CD4-positive, alpha-beta T cell (primary cell): ENCODE results near the gene ATP1B1. TPM values are rescaled to one million over a fixed set of nuclear protein-coding genes. Genes with fewer than 3 reads are reported as not detected.

Source experiments
- ATAC-seq: fragments of 200-7000 bp; cut with Tn5 transposase; one replicate; pipeline ENCODE4 v1.10.0; 2022; ENCODE audit warnings: mild to moderate bottlenecking; ENCODE audit not compliant: poor library complexity
- CTCF ChIA-PET: fragments of 350-600 bp; sonication (Branson Sonifier 250); formaldehyde crosslinking; loops from one replicate; lab custom pipeline; 2021; ENCODE audit warnings: antibody characterized with exemption, inconsistent platforms; lab: Charles Lee
- POLR2A ChIA-PET: fragments of 350-600 bp; sonication (Branson Sonifier 250); formaldehyde crosslinking; loops from one replicate; lab custom pipeline; 2021; ENCODE audit warnings: antibody characterized with exemption, inconsistent platforms; lab: Charles Lee
- DNase-seq, 14 experiments: peaks; one replicate each; pipeline ENCODE4 v3.0.0-alpha.2; 2013 to 2020; ENCODE audit warnings: mixed read lengths in 2 of 14
- H3K27ac ChIP-seq, 2 donors: one replicate each; pipeline versions ENCODE4 v1.5.1 to v1.7.0; 2013; ENCODE audit warnings: low read length in 2 of 2, low read depth in 1 of 2, mild to moderate bottlenecking in 1 of 2
- H3K27me3 ChIP-seq, 2 experiments: 1 replicate in 1 of 2; 2 replicates in 1 of 2; pipeline versions ENCODE4 v1.6.1 to v1.7.0; 2013; ENCODE audit warnings: low read length in 2 of 2, control low read depth in 1 of 2, mild to moderate bottlenecking in 1 of 2, moderate library complexity in 1 of 2; ENCODE audit not compliant: insufficient read depth in 2 of 2, control insufficient read depth in 1 of 2
- H3K36me3 ChIP-seq: one replicate; pipeline ENCODE4 v1.6.1; 2013; ENCODE audit warnings: low read length, control low read depth; ENCODE audit not compliant: insufficient read depth
- H3K4me1 ChIP-seq: one replicate; pipeline ENCODE4 v1.6.1; 2013; ENCODE audit warnings: low read length, control low read depth; ENCODE audit not compliant: insufficient read depth
- H3K4me3 ChIP-seq: one replicate; pipeline ENCODE4 v1.5.1; 2013; ENCODE audit warnings: mild to moderate bottlenecking, low read length, moderate library complexity
- H3K9me3 ChIP-seq, 2 experiments: 1 replicate in 1 of 2; 2 replicates in 1 of 2; pipeline versions ENCODE4 v1.6.1 to v1.7.0; 2013; ENCODE audit warnings: low read length in 2 of 2, mild to moderate bottlenecking in 2 of 2, control low read depth in 1 of 2, moderate library complexity in 1 of 2; ENCODE audit not compliant: control insufficient read depth in 1 of 2, insufficient read depth in 1 of 2
- H3K27ac Mint-ChIP-seq: one replicate; pipeline ENCODE4 v1.8.0; 2020; ENCODE audit warnings: mixed read lengths
- H3K27me3 Mint-ChIP-seq: one replicate; pipeline ENCODE4 v1.8.0; 2021; ENCODE audit warnings: mixed read lengths
- H3K36me3 Mint-ChIP-seq: one replicate; pipeline ENCODE4 v1.8.0; 2021; ENCODE audit warnings: low read depth, mixed read lengths
- H3K4me1 Mint-ChIP-seq: one replicate; pipeline ENCODE4 v1.8.0; 2021; ENCODE audit warnings: low read depth, mixed read lengths
- H3K4me3 Mint-ChIP-seq: one replicate; pipeline ENCODE4 v1.8.0; 2020; ENCODE audit warnings: mild to moderate bottlenecking, mixed read lengths
- H3K9me3 Mint-ChIP-seq: one replicate; pipeline ENCODE4 v1.8.0; 2020; ENCODE audit warnings: mixed read lengths
- intact Hi-C, 2 experiments: fragments of 100-400 bp; cut with DNase I in 1 of 2; cut with micrococcal nuclease in 1 of 2; formaldehyde crosslinking; loops; one replicate each; pipeline versions ENCODE4 v1.15.1 to v1.9.0; 2023 to 2025; cut with DNase I, micrococcal nuclease
- total RNA-seq, 174 experiments: library from RNA in 2 of 174; stranded (reverse) in 2 of 174; gene quantifications; one replicate each; pipeline ENCODE4 v1.2.3 and lab custom pipeline; 2021 to 2026
- TF ChIP-seq, protein P1 (sequence below): fragments of 200-600 bp; IDR thresholded peaks from one replicate; pipeline ENCODE4 v1.8.0; 2022; ENCODE audit warnings: antibody characterized with exemption, mild to moderate bottlenecking

The ATP1B1 gene
- total RNA-seq, 2 experiments from 2014 or later: 3.5 to 4.5 TPM

DNA sequence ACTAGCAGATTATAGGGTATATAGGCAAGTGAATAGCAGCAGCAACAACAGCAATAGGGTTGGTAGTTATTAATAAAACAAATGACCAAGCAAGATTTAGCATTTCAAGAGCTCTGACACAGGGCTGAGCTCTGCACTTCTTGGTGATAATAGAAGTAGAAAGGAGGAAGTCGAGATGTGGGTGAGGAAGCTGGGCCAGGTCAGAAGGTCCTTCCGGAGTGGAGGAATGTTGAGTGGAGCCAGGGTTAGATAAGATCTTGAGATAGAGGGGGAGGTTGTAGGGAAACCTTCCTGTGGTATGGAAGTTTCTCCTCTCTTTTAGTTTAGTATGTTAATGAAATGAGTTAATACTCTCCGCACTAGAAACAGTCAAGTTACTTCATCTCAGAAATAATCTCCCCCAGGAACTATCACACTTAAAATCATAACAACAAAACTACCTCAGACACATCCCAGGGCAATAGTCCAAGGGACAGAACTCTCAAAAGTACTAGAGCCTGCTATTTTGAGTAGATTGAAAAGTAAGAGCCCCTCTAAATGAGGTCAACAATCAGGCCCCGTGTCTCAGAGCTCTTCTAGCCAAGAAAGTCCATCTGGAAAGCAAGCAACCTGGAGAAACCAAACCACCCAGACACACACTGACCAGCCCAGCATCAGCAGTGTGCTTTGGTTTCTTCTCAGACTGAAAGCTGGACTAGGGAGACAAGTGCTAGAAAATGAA lies 45.4 kb upstream of the ATP1B1 start:
- ATAC-seq: no peak
- no peak overlapping the region for H3K4me3 Mint-ChIP-seq

DNA sequence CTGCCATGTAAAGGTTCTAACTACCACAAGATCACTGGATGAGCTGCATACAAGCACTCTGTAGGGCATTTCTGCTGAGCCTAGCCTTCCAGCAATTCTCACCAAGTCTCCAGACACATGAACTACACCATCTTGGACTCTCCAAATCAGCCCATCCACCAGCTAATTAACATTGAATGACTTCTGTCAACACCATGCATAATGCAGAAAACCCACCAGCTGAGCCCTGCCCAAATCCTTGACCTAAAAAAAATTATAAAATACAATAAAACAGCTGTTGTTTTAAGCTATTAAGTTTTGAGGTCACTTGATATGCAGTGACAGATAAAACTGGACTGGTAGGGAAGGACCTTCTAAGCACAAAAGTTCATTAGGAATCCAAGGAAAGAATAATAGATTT lies 44.3 kb upstream of the ATP1B1 start:
- no peak for DNase-seq
- TF ChIP-seq, protein P1, sequence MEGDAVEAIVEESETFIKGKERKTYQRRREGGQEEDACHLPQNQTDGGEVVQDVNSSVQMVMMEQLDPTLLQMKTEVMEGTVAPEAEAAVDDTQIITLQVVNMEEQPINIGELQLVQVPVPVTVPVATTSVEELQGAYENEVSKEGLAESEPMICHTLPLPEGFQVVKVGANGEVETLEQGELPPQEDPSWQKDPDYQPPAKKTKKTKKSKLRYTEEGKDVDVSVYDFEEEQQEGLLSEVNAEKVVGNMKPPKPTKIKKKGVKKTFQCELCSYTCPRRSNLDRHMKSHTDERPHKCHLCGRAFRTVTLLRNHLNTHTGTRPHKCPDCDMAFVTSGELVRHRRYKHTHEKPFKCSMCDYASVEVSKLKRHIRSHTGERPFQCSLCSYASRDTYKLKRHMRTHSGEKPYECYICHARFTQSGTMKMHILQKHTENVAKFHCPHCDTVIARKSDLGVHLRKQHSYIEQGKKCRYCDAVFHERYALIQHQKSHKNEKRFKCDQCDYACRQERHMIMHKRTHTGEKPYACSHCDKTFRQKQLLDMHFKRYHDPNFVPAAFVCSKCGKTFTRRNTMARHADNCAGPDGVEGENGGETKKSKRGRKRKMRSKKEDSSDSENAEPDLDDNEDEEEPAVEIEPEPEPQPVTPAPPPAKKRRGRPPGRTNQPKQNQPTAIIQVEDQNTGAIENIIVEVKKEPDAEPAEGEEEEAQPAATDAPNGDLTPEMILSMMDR: no peak
- Histone ChIP-seq H3K27me3 (no peaks in the 10 kb centered on the region), H3K4me3 (no peak overlapping the region), H3K9me3 (peaks cover 0 to 3% of the 10 kb centered on the region in 2 experiments), H3K27ac (no peak overlapping the region), H3K4me1 (no peaks in the 10 kb centered on the region), H3K36me3 (no peaks in the 10 kb centered on the region)
- H3K4me1 Mint-ChIP-seq: peaks cover 5% of the 10 kb centered on the region
- H3K27me3 Mint-ChIP-seq: no peaks in the 10 kb centered on the region
- POLR2A ChIA-PET: no interaction called here
- CTCF ChIA-PET: no interaction called here
- H3K27ac Mint-ChIP-seq: no peak overlapping the region
- no peak for ATAC-seq
- intact Hi-C loops: no loop called here
- H3K36me3 Mint-ChIP-seq: peaks cover 5% of the 10 kb centered on the region
- peaks cover 9% of the 10 kb centered on the region for H3K9me3 Mint-ChIP-seq
- H3K4me3 Mint-ChIP-seq: no peak overlapping the region

More for the DNA sequence above, 45.4 kb upstream of the ATP1B1 start:
- POLR2A ChIA-PET: no interaction called here
- CTCF ChIA-PET: no interaction called here
- Mint-ChIP-seq H3K27ac (no peak overlapping the region), H3K27me3 (no peaks in the 10 kb centered on the region), H3K36me3 (peaks cover 5% of the 10 kb centered on the region), H3K9me3 (peaks cover 6% of the 10 kb centered on the region), H3K4me1 (peaks cover 5% of the 10 kb centered on the region)
- Histone ChIP-seq H3K4me3 (no peak overlapping the region), H3K36me3 (no peaks in the 10 kb centered on the region), H3K27ac (no peak overlapping the region), H3K9me3 (no peaks in the 10 kb centered on the region), H3K4me1 (no peaks in the 10 kb centered on the region), H3K27me3 (no peaks in the 10 kb centered on the region)
- TF ChIP-seq, protein P1: no peak
- no peak for DNase-seq
- intact Hi-C loops: no loop called here

DNA sequence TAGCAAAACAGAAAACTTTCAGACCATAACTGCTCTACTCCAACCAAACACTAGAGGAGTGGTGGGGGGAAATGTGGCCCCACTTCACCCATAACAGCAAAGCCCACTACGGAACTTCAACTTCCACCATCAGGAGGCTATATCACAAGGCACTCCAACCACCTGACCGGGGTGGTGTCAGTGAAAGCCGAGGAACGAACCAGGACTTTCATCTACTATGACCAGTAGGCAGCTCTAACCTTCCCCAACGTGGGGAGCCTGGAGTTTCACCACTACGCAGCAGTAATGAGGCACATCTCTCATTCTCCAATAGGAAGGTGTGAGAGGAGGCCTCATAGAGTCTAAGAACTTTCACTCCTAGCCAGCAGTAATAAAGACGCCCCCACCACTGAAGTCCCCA lies 42.4 kb upstream of the ATP1B1 start:
- no peak overlapping the region for H3K4me3 Mint-ChIP-seq
- CTCF ChIA-PET: no interaction called here
- POLR2A ChIA-PET: no interaction called here
- H3K4me1 Mint-ChIP-seq: peaks cover 5% of the 10 kb centered on the region
- no peaks in the 10 kb centered on the region for H3K27me3 Mint-ChIP-seq
- TF ChIP-seq, protein P1: no peak
- Histone ChIP-seq H3K4me3 (no peak overlapping the region), H3K9me3 (peaks cover 0 to 5% of the 10 kb centered on the region in 2 experiments), H3K27ac (no peak overlapping the region), H3K27me3 (no peaks in the 10 kb centered on the region), H3K4me1 (no peaks in the 10 kb centered on the region), H3K36me3 (no peaks in the 10 kb centered on the region)
- ATAC-seq (no peak), DNase-seq (no peak)
- H3K9me3 Mint-ChIP-seq: peaks cover 10% of the 10 kb centered on the region
- intact Hi-C loops: no loop called here
- H3K36me3 Mint-ChIP-seq: peaks cover 5% of the 10 kb centered on the region
- H3K27ac Mint-ChIP-seq: no peak overlapping the region
